Amygdala (tissue), 56 donors: ENCODE measurements around the gene MRPS31.
"Not testable (repeated sequence)": the region's sequence is repeated elsewhere in the genome, so short reads cannot be mapped to it uniquely, and the experiment has no call there.

Experiments used
- DNase-seq, 56 donors: peaks; one replicate each; lab custom pipeline; 2025; lab: John Stamatoyannopoulos, UW

Gene MRPS31

GRCh38 chr13:40764587-40765403 lies 6.2 kb downstream of the MRPS31 start:
- DNase-seq, result no peak

GRCh38 chr13:40762849-40763248 lies 8.1 kb downstream of the MRPS31 start:
- DNase-seq, result no peak

GRCh38 chr13:40758811-40759210 lies 12.2 kb downstream of the MRPS31 start:
- DNase-seq, result no peak

- DNase-seq, result no peak
These were observed 14.9 kb downstream of the MRPS31 start for GRCh38 chr13:40756042-40756441.

GRCh38 chr13:40755082-40755700 lies 15.8 kb downstream of the MRPS31 start:
- no peak for DNase-seq

GRCh38 chr13:40749327-40749726 lies 21.7 kb downstream of the MRPS31 start:
- DNase-seq, result no peak

GRCh38 chr13:40735232-40735548 lies 35.8 kb downstream of the MRPS31 start:
- not testable (repeated sequence) for DNase-seq

- not testable (repeated sequence) for DNase-seq
These were observed 36.3 kb downstream of the MRPS31 start for GRCh38 chr13:40734536-40735231.

GRCh38 chr13:40732658-40733057 lies 38.3 kb downstream of the MRPS31 start:
- DNase-seq, result no peak

GRCh38 chr13:40728595-40728994 lies 42.4 kb downstream of the MRPS31 start:
- no peak for DNase-seq

- DNase-seq, result not testable (repeated sequence)
These were observed 56.6 kb downstream of the MRPS31 start for GRCh38 chr13:40714433-40714832.

GRCh38 chr13:40706439-40706838 lies 64.6 kb downstream of the MRPS31 start:
- DNase-seq, result no peak

- DNase-seq, result no peak
These were observed 73.3 kb downstream of the MRPS31 start for GRCh38 chr13:40697711-40698110.

GRCh38 chr13:40694426-40694825 lies 76.6 kb downstream of the MRPS31 start:
- DNase-seq, result no peak

- DNase-seq, result no peak
These were observed 78.0 kb downstream of the MRPS31 start for GRCh38 chr13:40692946-40693345.

GRCh38 chr13:40688781-40689180 lies 82.2 kb downstream of the MRPS31 start:
- no peak for DNase-seq

GRCh38 chr13:40682449-40683240 lies 88.3 kb downstream of the MRPS31 start:
- DNase-seq, result no peak

GRCh38 chr13:40681341-40682146 lies 89.4 kb downstream of the MRPS31 start:
- no peak for DNase-seq

- no peak for DNase-seq
These were observed 90.2 kb downstream of the MRPS31 start for GRCh38 chr13:40680659-40681323.
